Measurements from ENCODE around the gene PCED1A. TPM values are rescaled to one million over a fixed set of nuclear protein-coding genes. Genes with fewer than 3 reads are reported as not detected.

Gene PCED1A
- total and polyA plus RNA-seq, 2 of the 8 experiments (the other 6 are each of a cell fraction or from before 2014, with no cell fraction given), result 13.4 to 18.9 TPM

GRCh38 chr20:2873010-2873746 lies 32.7 kb upstream of the PCED1A start, which contains the start of gene PTPRA:
Gene PTPRA (plus strand): TSS chr20:2873481. CDS start chr20:2964278, 90,797 bp downstream.
- WGBS, 2 experiments (ENCODE audit: extremely low coverage in 1 of 2, insufficient coverage in 1 of 2, insufficient read length in 1 of 2, insufficient replicate concordance in 2 of 2, low coverage in 1 of 2, low lambda C conversion rate in 2 of 2, missing lambda C conversion rate in 1 of 2), result 1% methylated on average over 51 of the region's 83 CpGs; no CpG with 5 or more reads in 1 of the 2 experiments
- Histone ChIP-seq H3K14ac (ENCODE audit: insufficient read length) (no peak within 1 kb of the TSS), H3K9me3 (ENCODE audit: insufficient read depth in 2 of 2, low read depth in 1 of 2, low read length in 1 of 2) (no peaks in the 10 kb centered on the region), H3K27me3 (replicated peaks in 1 of 4; ENCODE audit: control insufficient read depth in 3 of 4, extremely low read depth in 1 of 4, insufficient read depth in 3 of 4, low read length in 3 of 4) (peaks cover 0 to 24% (median 14%) of the 10 kb centered on the region in 4 experiments; a peak in 5 of 7 replicates), H3K4me2 (ENCODE audit: insufficient read depth in 1 of 2, low read depth in 2 of 2, low read length in 2 of 2) (peak within 1 kb of the TSS; percentile 65 to 96), H3K18ac (ENCODE audit: extremely low read depth, low read length) (peak within 1 kb of the TSS; percentile 49), H2BK5ac (ENCODE audit: low read depth, low read length) (no peak within 1 kb of the TSS; the same call in 1 of the 2 replicates), H3K23me2 (ENCODE audit: low read depth, low read length) (peaks cover 12% of the 10 kb centered on the region), H2BK15ac (ENCODE audit: low read length) (0 out of 2 replicates have a peak within 1 kb of the TSS, but pooled peaks have one; percentile 40), H4K91ac (replicated peaks; ENCODE audit: insufficient read length, low read length) (peak within 1 kb of the TSS; percentile 32), H4K20me1 (replicated peaks in 1 of 2; ENCODE audit: control insufficient read depth in 1 of 2, insufficient read depth in 2 of 2, low read length in 2 of 2) (peaks cover 3 to 8% of the 10 kb centered on the region in 2 experiments), H3K79me1 (ENCODE audit: low read depth, low read length) (0 out of 2 replicates have a peak, but pooled peaks cover 4% of the 10 kb centered on the region), H3K4me1 (replicated peaks in 1 of 4; ENCODE audit: control insufficient read depth in 3 of 4, insufficient read depth in 4 of 4, low read length in 3 of 4) (peaks cover 0 to 7% (median 4%) of the 10 kb centered on the region in 4 experiments; a peak in 6 of 7 replicates), H3K27ac (ENCODE audit: low read depth, low read length) (peak within 1 kb of the TSS; percentile 70; the same call in 1 of the 2 replicates), H3K79me2 (ENCODE audit: control insufficient read depth in 1 of 2, insufficient read depth in 2 of 2, low read length in 2 of 2) (peaks cover 0 to 42% of the 10 kb centered on the region in 2 experiments; a peak in 3 of 4 replicates), H2AFZ (ENCODE audit: low read length) (peak within 1 kb of the TSS; percentile 94), H3K56ac (replicated peaks; ENCODE audit: insufficient read length, low read depth, low read length) (peak within 1 kb of the TSS; percentile 83), H2BK12ac (ENCODE audit: low read depth, low read length) (peak within 1 kb of the TSS; percentile 60; the same call in 1 of the 2 replicates), H3K36me3 (ENCODE audit: control insufficient read depth in 2 of 4, insufficient read depth in 4 of 4, low read length in 3 of 4) (0 out of 8 replicates have a peak, but pooled peaks cover 0 to 3% (median 0%) of the 10 kb centered on the region in 4 experiments), H4K8ac (ENCODE audit: extremely low read depth, insufficient read depth, low read length) (peak within 1 kb of the TSS; percentile 88), H4K5ac (ENCODE audit: insufficient read length, low read depth, low read length) (peak within 1 kb of the TSS; percentile 55), H3K9ac (replicated peaks in 1 of 4; ENCODE audit: extremely low read depth in 1 of 4, low read depth in 3 of 4, low read length in 3 of 4) (peak within 1 kb of the TSS in 3 of 4 experiments; percentile 5 to 76 (median 71); a peak in 6 of 7 replicates), H2AK5ac (ENCODE audit: low read depth, low read length) (no peak within 1 kb of the TSS), H3K23ac (ENCODE audit: insufficient read length) (no peak within 1 kb of the TSS), H3K4ac (replicated peaks; ENCODE audit: insufficient read length, low read depth, low read length) (peak within 1 kb of the TSS; percentile 24), H2BK20ac (ENCODE audit: low read length) (no peak within 1 kb of the TSS), H2BK120ac (replicated peaks; ENCODE audit: low read depth, low read length) (peak within 1 kb of the TSS; percentile 70), H3K4me3 (ENCODE audit: extremely low read depth in 1 of 4, insufficient read depth in 2 of 4, low read depth in 3 of 4, low read length in 4 of 4) (peak within 1 kb of the TSS; percentile 70 to 82 (median 78))
- FAIRE-seq (no peak), DNase-seq (ENCODE audit: low read depth in 1 of 2, low spot score in 2 of 2) (peak; percentile 79 to 94)
- ChIA-PET CTCF (ENCODE audit: partially characterized antibody) (interaction anchor here (0.6 to 1.4 kb wide), 5 partner anchors 9 to 128 kb away, joined by 3 to 5 read pairs (median 3); no protein-coding TSS in a partner anchor), POLR2A (ENCODE audit: partially characterized antibody) (interaction anchor here (0.7 to 1.7 kb wide), 8 partner anchors 14 to 210 kb away, joined by 3 to 6 read pairs (median 4); partner anchors contain the start of gene IDH3B)
- peak; percentile 78 for TF ChIP-seq YY1 (IDR thresholded peaks at IDR 0.05; ENCODE audit: low read depth, low read length)
- no peak for TF ChIP-seq NANOG (IDR thresholded peaks at IDR 0.05; ENCODE audit: insufficient read depth, low read depth, low read length, poor library complexity, severe bottlenecking)
- no peak for TF ChIP-seq CTCF (IDR thresholded peaks at IDR 0.05; ENCODE audit: control extremely low read depth in 1 of 3, insufficient read depth in 1 of 3, low read depth in 1 of 3, low read length in 3 of 3)
- TF ChIP-seq HDAC2 (IDR thresholded peaks at IDR 0.05; ENCODE audit: borderline replicate concordance in 1 of 2, low read depth in 2 of 2, low read length in 2 of 2), result peak in 1 of 2 experiments; percentile 60; a peak in 1 of 4 replicates
- peak; percentile 68 for TF ChIP-seq POLR2AphosphoS5 (IDR thresholded peaks at IDR 0.05; ENCODE audit: low read depth, low read length)
- no peak for TF ChIP-seq POU5F1 (IDR thresholded peaks at IDR 0.05; ENCODE audit: low read depth, low read length)
- no peak for TF ChIP-seq SIX5 (IDR thresholded peaks at IDR 0.05; ENCODE audit: low read depth, low read length)
- TF ChIP-seq SP4 (IDR thresholded peaks at IDR 0.05; ENCODE audit: low read length), result no peak

Data from H1 (cell line).